HCT116 (cell line): ENCODE data around the gene CDKAL1. TPM values are rescaled to one million over a fixed set of nuclear protein-coding genes. Genes with fewer than 3 reads are reported as not detected.

Source experiments
- ATAC-seq: fragments of 200-7000 bp; cut with Tn5 transposase; 2 replicates; pipeline ENCODE4 v1.9.1; 2020; ENCODE audit warnings: mild to moderate bottlenecking, moderate library complexity
- BruUV-seq: library from RNA; stranded (reverse); fragments of 400-500 nt; replicated peaks from 2 replicates; lab custom pipeline; 2021; lab: Mats Ljungman, UMichigan
- CTCF ChIA-PET: fragments of 300-600 bp; sonication (Branson Sonifier 250); formaldehyde crosslinking; loops from one replicate; lab custom pipeline; 2021; ENCODE audit warnings: antibody characterized with exemption; lab: Charles Lee
- POLR2A ChIA-PET: fragments of 300-600, 350-600 bp; sonication (Branson Sonifier 250); formaldehyde crosslinking; loops from one replicate; lab custom pipeline; 2021; ENCODE audit warnings: antibody characterized with exemption; lab: Charles Lee
- RAD21 ChIA-PET, 2 experiments: fragments of 300-600 bp; sonication (Branson Sonifier 250); formaldehyde crosslinking; loops; one replicate each; lab custom pipeline; 2023; ENCODE audit warnings: low total read pairs in 2 of 2; ENCODE audit not compliant: uncharacterized antibody in 2 of 2, unreplicated experiment in 2 of 2, low non-redundant PET in 1 of 2; lab: Charles Lee
- DNase-seq: peaks from one replicate; pipeline ENCODE4 v3.0.0-alpha.2; 2010; ENCODE audit warnings: low read depth, low spot score
- H2AFZ ChIP-seq: fragments of 200-600 bp; shearing (Covaris generic), sonication (generic); 2 replicates; pipeline ENCODE4 v1.6.1; 2017; ENCODE audit warnings: low read depth, mixed run types, mixed read lengths, antibody characterized with exemption, low read length; ENCODE audit not compliant: poor library complexity, severe bottlenecking
- H3K27ac ChIP-seq: 2 replicates; pipeline ENCODE4 v1.5.1; 2012; ENCODE audit warnings: low read depth, low read length
- H3K27me3 ChIP-seq: fragments of 200-600 bp; sonication (generic); 2 replicates; pipeline ENCODE4 v1.6.1; 2016; ENCODE audit warnings: mixed run types, low read length, mixed read lengths; ENCODE audit not compliant: insufficient read depth
- H3K36me3 ChIP-seq, 2 experiments: fragments of 200-500 bp in 1 of 2; fragments of 200-600 bp in 1 of 2; sonication (Bioruptor generic) in 1 of 2; sonication (generic) in 1 of 2; 2 replicates each; pipeline versions ENCODE4 v1.5.1 to v1.6.1; 2014 to 2016; ENCODE audit warnings: low read length in 2 of 2, inconsistent platforms in 1 of 2, mixed read lengths in 1 of 2, mixed run types in 1 of 2; ENCODE audit not compliant: insufficient read depth in 2 of 2, control insufficient read depth in 1 of 2
- H3K4me1 ChIP-seq, 2 experiments: fragments of 200-600 bp in 1 of 2; sonication (generic) in 1 of 2; 2 replicates each; pipeline versions ENCODE4 v1.5.1 to v1.6.1; 2012 to 2017; ENCODE audit warnings: low read length in 2 of 2, inconsistent platforms in 1 of 2, mild to moderate bottlenecking in 1 of 2, mixed read lengths in 1 of 2, mixed run types in 1 of 2, moderate library complexity in 1 of 2; ENCODE audit not compliant: insufficient read depth in 2 of 2, control insufficient read depth in 1 of 2
- H3K4me2 ChIP-seq: fragments of 200-600 bp; sonication (generic); 2 replicates; pipeline ENCODE4 v1.6.1; 2017; ENCODE audit warnings: mixed run types, low read length, mixed read lengths
- H3K4me3 ChIP-seq, 2 experiments: fragments of 200-600 bp in 1 of 2; sonication (generic) in 1 of 2; replicated peaks in 1 of 2; 2 replicates each; pipeline ENCODE4 v1.5.1; 2011 to 2016; ENCODE audit warnings: low read length in 2 of 2, control low read depth in 1 of 2, low read depth in 1 of 2, mild to moderate bottlenecking in 1 of 2, mixed read lengths in 1 of 2, mixed run types in 1 of 2
- H3K79me2 ChIP-seq: fragments of 200-600 bp; sonication (generic); 2 replicates; pipeline ENCODE4 v1.6.1; 2017; ENCODE audit warnings: mild to moderate bottlenecking, mixed run types, low read length, moderate library complexity, mixed read lengths; ENCODE audit not compliant: insufficient read depth
- H3K9ac ChIP-seq: fragments of 200-600 bp; sonication (generic); 2 replicates; pipeline ENCODE4 v1.6.1; 2016; ENCODE audit warnings: low read length, mixed read lengths
- H3K9me2 ChIP-seq: fragments of 200-600 bp; sonication (generic), shearing (Covaris generic); 2 replicates; pipeline ENCODE4 v1.6.1; 2017; ENCODE audit warnings: mixed run types, mild to moderate bottlenecking, moderate library complexity; ENCODE audit not compliant: insufficient read depth
- H3K9me3 ChIP-seq, 2 experiments: fragments of 200-500 bp in 1 of 2; fragments of 200-600 bp in 1 of 2; sonication (Bioruptor generic) in 1 of 2; sonication (generic) in 1 of 2; 2 replicates each; pipeline ENCODE4 v1.6.1; 2014 to 2017; ENCODE audit warnings: low read length in 2 of 2, mixed read lengths in 2 of 2, inconsistent platforms in 1 of 2, low read depth in 1 of 2, mild to moderate bottlenecking in 1 of 2, mixed run types in 1 of 2, moderate library complexity in 1 of 2; ENCODE audit not compliant: control insufficient read depth in 1 of 2, insufficient read depth in 1 of 2
- H4K20me1 ChIP-seq: fragments of 200-600 bp; sonication (generic), shearing (Covaris generic); 2 replicates; pipeline ENCODE4 v1.6.1; 2017; ENCODE audit warnings: mixed run types, mild to moderate bottlenecking, moderate library complexity; ENCODE audit not compliant: insufficient read depth
- ATF3 ChIP-seq: IDR thresholded peaks from 2 replicates; pipeline ENCODE4 v1.6.1; 2012
- CBX3 ChIP-seq: IDR thresholded peaks from 2 replicates; pipeline ENCODE4 v1.6.1; 2012; ENCODE audit warnings: low read depth
- CEBPB ChIP-seq: IDR thresholded peaks from 2 replicates; pipeline ENCODE4 v1.6.1; 2012; ENCODE audit warnings: low read depth
- CTCF ChIP-seq, 3 experiments: fragments of 200-600 bp in 1 of 3; sonication (generic) in 1 of 3; IDR thresholded peaks in 2 of 3; conservative IDR thresholded peaks in 1 of 3; 2 replicates each; pipeline ENCODE4 v1.5.1; 2012 to 2017; ENCODE audit warnings: low read depth in 2 of 3, low read length in 2 of 3, antibody characterized with exemption in 1 of 3, borderline replicate concordance in 1 of 3, control low read depth in 1 of 3, mild to moderate bottlenecking in 1 of 3, mixed read lengths in 1 of 3, mixed run types in 1 of 3, moderate library complexity in 1 of 3; ENCODE audit not compliant: insufficient read depth in 1 of 3
- EGR1 ChIP-seq: IDR thresholded peaks from 2 replicates; pipeline ENCODE4 v1.6.1; 2012; ENCODE audit warnings: low read depth
- ELF1 ChIP-seq: IDR thresholded peaks from 2 replicates; pipeline ENCODE4 v1.6.1; 2012; ENCODE audit warnings: low read depth, borderline replicate concordance
- EZH2 ChIP-seq: fragments of 200-600 bp; sonication (generic); IDR thresholded peaks from 2 replicates; pipeline ENCODE4 v1.6.1; 2017; ENCODE audit warnings: antibody characterized with exemption, mixed run types
- EZH2phosphoT487 ChIP-seq: fragments of 200-600 bp; IDR thresholded peaks from 2 replicates; pipeline ENCODE4 v1.6.1; 2018; ENCODE audit warnings: antibody characterized with exemption, borderline replicate concordance
- FOSL1 ChIP-seq: IDR thresholded peaks from 2 replicates; pipeline ENCODE4 v1.6.1; 2012; ENCODE audit warnings: low read depth
- POLR2A ChIP-seq: IDR thresholded peaks from 2 replicates; pipeline ENCODE4 v1.7.0; 2011; ENCODE audit warnings: borderline replicate concordance; ENCODE audit not compliant: insufficient read depth, insufficient read length; ENCODE audit errors: extremely low read depth
- POLR2AphosphoS5 ChIP-seq: IDR thresholded peaks from 2 replicates; pipeline ENCODE4 v1.6.1; 2011; ENCODE audit warnings: mild to moderate bottlenecking, low read depth, low read length, moderate library complexity
- RAD21 ChIP-seq: IDR thresholded peaks from 2 replicates; pipeline ENCODE4 v1.6.1; 2012; ENCODE audit warnings: low read depth, mild to moderate bottlenecking
- SIN3A ChIP-seq: IDR thresholded peaks from 2 replicates; pipeline ENCODE4 v1.6.1; 2012; ENCODE audit warnings: low read depth
- SP1 ChIP-seq: IDR thresholded peaks from 2 replicates; pipeline ENCODE4 v1.6.1; 2012; ENCODE audit warnings: low read depth
- TCF7L2 ChIP-seq: IDR thresholded peaks from 2 replicates; pipeline ENCODE4 v1.7.0; 2011; ENCODE audit warnings: borderline replicate concordance, inconsistent platforms; ENCODE audit not compliant: insufficient read depth, insufficient read length; ENCODE audit errors: extremely low read depth
- YY1 ChIP-seq: IDR thresholded peaks from 2 replicates; pipeline ENCODE4 v1.6.1; 2011; ENCODE audit warnings: low read length, low read depth, moderate library complexity, mild to moderate bottlenecking; ENCODE audit not compliant: insufficient replicate concordance; ENCODE audit errors: extremely low read depth
- ZFX ChIP-seq: fragments of 450-650 bp; IDR thresholded peaks from 2 replicates; pipeline ENCODE4 v1.6.1; 2017
- ZNF274 ChIP-seq: fragments of 200-500 bp; sonication (Bioruptor generic); IDR thresholded peaks from 2 replicates; pipeline ENCODE4 v1.6.1; 2014; ENCODE audit warnings: mild to moderate bottlenecking, low read depth, low read length, inconsistent platforms
- intact Hi-C: fragments of 100-400 bp; cut with micrococcal nuclease; formaldehyde crosslinking; loops from 2 replicates; pipeline ENCODE4 v1.10.0; 2022
- total RNA-seq: library from RNA; stranded (reverse); gene quantifications from one replicate; pipeline ENCODE4 v1.2.1, GENCODE V29; 2021; ENCODE audit not compliant: unreplicated experiment
- TF ChIP-seq, protein P1 (sequence below): IDR thresholded peaks from 2 replicates; pipeline ENCODE4 v1.6.1; 2012; ENCODE audit warnings: low read depth

Gene CDKAL1
- total RNA-seq, 1 experiment from 2014 or later, result 14.9 TPM

DNA sequence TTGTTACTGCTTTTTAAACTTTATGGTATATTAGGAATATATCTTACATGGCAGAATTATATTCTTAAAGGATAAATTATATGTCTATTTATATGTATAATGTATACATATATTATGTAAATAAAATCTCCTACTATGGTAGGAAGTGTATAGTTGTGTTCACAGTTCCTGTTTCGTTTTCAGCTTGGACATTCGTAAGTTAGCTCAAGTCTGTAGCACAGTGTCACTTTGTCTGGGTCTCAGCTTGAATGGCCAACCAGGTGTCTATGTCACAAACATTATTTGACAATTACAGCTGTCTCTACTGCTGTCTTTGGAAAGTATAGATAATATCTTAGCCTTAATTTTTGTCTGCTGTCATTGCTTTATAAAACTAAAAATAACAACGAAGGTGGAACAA, 303.9 kb downstream of the CDKAL1 start:
- Histone ChIP-seq H3K9me3 (no peaks in the 10 kb centered on the region), H3K9me2 (no peaks in the 10 kb centered on the region), H3K4me2 (no peak overlapping the region), H4K20me1 (no peaks in the 10 kb centered on the region), H3K36me3 (no peaks in the 10 kb centered on the region), H3K27ac (no peak overlapping the region), H2AFZ (no peak overlapping the region), H3K9ac (no peak overlapping the region), H3K4me1 (peaks cover 0 to 3% of the 10 kb centered on the region in 2 experiments; a peak in 1 of 4 replicates), H3K4me3 (no peak overlapping the region), H3K27me3 (no peaks in the 10 kb centered on the region), H3K79me2 (no peaks in the 10 kb centered on the region)
- ATAC-seq (no peak), DNase-seq (no peak)
- CTCF ChIA-PET, result no interaction called here
- POLR2A ChIA-PET, result no interaction called here
- no TSS peak for BruUV-seq
- RAD21 ChIA-PET, result no interaction called here
- TF ChIP-seq POLR2AphosphoS5 (no peak), ZFX (no peak), CTCF (IDR thresholded peaks at IDR 0.05 in 2 of 3, conservative IDR thresholded peaks at IDR 0.05 in 1 of 3; ENCODE audit: borderline replicate concordance in 1 of 3, insufficient read depth in 1 of 3, low read depth in 2 of 3, low read length in 2 of 3) (no peak), ZNF274 (no peak), SP1 (no peak), CEBPB (no peak), RAD21 (no peak), FOSL1 (no peak), EZH2phosphoT487 (no peak), POLR2A (no peak), CBX3 (no peak), EGR1 (no peak), TCF7L2 (no peak), ATF3 (no peak), YY1 (no peak), EZH2 (no peak), ELF1 (no peak), SIN3A (no peak)
- TF ChIP-seq, protein P1, sequence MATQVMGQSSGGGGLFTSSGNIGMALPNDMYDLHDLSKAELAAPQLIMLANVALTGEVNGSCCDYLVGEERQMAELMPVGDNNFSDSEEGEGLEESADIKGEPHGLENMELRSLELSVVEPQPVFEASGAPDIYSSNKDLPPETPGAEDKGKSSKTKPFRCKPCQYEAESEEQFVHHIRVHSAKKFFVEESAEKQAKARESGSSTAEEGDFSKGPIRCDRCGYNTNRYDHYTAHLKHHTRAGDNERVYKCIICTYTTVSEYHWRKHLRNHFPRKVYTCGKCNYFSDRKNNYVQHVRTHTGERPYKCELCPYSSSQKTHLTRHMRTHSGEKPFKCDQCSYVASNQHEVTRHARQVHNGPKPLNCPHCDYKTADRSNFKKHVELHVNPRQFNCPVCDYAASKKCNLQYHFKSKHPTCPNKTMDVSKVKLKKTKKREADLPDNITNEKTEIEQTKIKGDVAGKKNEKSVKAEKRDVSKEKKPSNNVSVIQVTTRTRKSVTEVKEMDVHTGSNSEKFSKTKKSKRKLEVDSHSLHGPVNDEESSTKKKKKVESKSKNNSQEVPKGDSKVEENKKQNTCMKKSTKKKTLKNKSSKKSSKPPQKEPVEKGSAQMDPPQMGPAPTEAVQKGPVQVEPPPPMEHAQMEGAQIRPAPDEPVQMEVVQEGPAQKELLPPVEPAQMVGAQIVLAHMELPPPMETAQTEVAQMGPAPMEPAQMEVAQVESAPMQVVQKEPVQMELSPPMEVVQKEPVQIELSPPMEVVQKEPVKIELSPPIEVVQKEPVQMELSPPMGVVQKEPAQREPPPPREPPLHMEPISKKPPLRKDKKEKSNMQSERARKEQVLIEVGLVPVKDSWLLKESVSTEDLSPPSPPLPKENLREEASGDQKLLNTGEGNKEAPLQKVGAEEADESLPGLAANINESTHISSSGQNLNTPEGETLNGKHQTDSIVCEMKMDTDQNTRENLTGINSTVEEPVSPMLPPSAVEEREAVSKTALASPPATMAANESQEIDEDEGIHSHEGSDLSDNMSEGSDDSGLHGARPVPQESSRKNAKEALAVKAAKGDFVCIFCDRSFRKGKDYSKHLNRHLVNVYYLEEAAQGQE, result no peak
- intact Hi-C loops, result no loop called here
